Neuronal stem cell (in vitro differentiated cells): ENCODE measurements around the gene HGS.

Source experiments
- DNase-seq: peaks from one replicate; pipeline ENCODE4 v3.0.0-alpha.2; 2013; ENCODE audit warnings: low spot score
- H2AFZ ChIP-seq: one replicate; pipeline ENCODE4 v1.6.1; 2013; ENCODE audit warnings: mild to moderate bottlenecking, low read length, inconsistent platforms
- H2AK5ac ChIP-seq: 2 replicates; pipeline ENCODE4 v1.6.1; 2013; ENCODE audit warnings: low read depth, mild to moderate bottlenecking, inconsistent platforms, low read length, moderate library complexity, mixed read lengths
- H2BK120ac ChIP-seq: 2 replicates; pipeline ENCODE4 v1.6.1; 2013; ENCODE audit warnings: low read depth, mild to moderate bottlenecking, inconsistent platforms, low read length, moderate library complexity, mixed read lengths
- H2BK12ac ChIP-seq: one replicate; pipeline ENCODE4 v1.6.1; 2013; ENCODE audit warnings: low read length, inconsistent platforms
- H2BK15ac ChIP-seq: 2 replicates; pipeline ENCODE4 v1.6.1; 2013; ENCODE audit warnings: mild to moderate bottlenecking, low read length, inconsistent platforms, mixed read lengths
- H2BK5ac ChIP-seq: one replicate; pipeline ENCODE4 v1.6.1; 2013; ENCODE audit warnings: inconsistent platforms, mild to moderate bottlenecking, low read length, moderate library complexity
- H3K14ac ChIP-seq: one replicate; pipeline ENCODE4 v1.6.1; 2013; ENCODE audit warnings: low read length, inconsistent platforms
- H3K18ac ChIP-seq: 2 replicates; pipeline ENCODE4 v1.6.1; 2013; ENCODE audit warnings: low read length, inconsistent platforms
- H3K23ac ChIP-seq: 2 replicates; pipeline ENCODE4 v1.6.1; 2013; ENCODE audit warnings: low read depth, mild to moderate bottlenecking, mixed read lengths, low read length, inconsistent platforms; ENCODE audit not compliant: poor library complexity
- H3K27ac ChIP-seq: replicated peaks from 3 replicates; pipeline ENCODE4 v1.5.1; 2013; ENCODE audit warnings: low read length, inconsistent platforms
- H3K27me3 ChIP-seq, 3 experiments: 2 replicates each; pipeline ENCODE4 v1.6.1; 2013; ENCODE audit warnings: low read length in 3 of 3, mild to moderate bottlenecking in 2 of 3, inconsistent platforms in 1 of 3, low read depth in 1 of 3, mixed read lengths in 1 of 3, moderate library complexity in 1 of 3; ENCODE audit not compliant: control insufficient read depth in 3 of 3, insufficient read depth in 3 of 3
- H3K36me3 ChIP-seq, 2 donors: replicated peaks in 1 of 2; 2 replicates each; pipeline ENCODE4 v1.6.1; 2013; ENCODE audit warnings: low read length in 2 of 2; ENCODE audit not compliant: control insufficient read depth in 2 of 2, insufficient read depth in 2 of 2
- H3K4ac ChIP-seq: 2 replicates; pipeline ENCODE4 v1.6.1; 2013; ENCODE audit warnings: inconsistent platforms, mild to moderate bottlenecking, low read length, moderate library complexity
- H3K4me1 ChIP-seq, 2 donors: 1 replicate in 1 of 2; 2 replicates in 1 of 2; pipeline ENCODE4 v1.6.1; 2013; ENCODE audit warnings: low read length in 2 of 2, low read depth in 1 of 2; ENCODE audit not compliant: control insufficient read depth in 2 of 2, insufficient read depth in 1 of 2
- H3K4me2 ChIP-seq: one replicate; pipeline ENCODE4 v1.6.1; 2013; ENCODE audit warnings: mild to moderate bottlenecking, low read length, inconsistent platforms; ENCODE audit not compliant: insufficient read depth, poor library complexity, severe bottlenecking
- H3K4me3 ChIP-seq, 2 donors: 2 replicates each; pipeline ENCODE4 v1.5.1; 2013; ENCODE audit warnings: low read length in 2 of 2, mild to moderate bottlenecking in 2 of 2, inconsistent platforms in 1 of 2, moderate library complexity in 1 of 2
- H3K79me1 ChIP-seq: one replicate; pipeline ENCODE4 v1.6.1; 2013; ENCODE audit warnings: low read depth, mild to moderate bottlenecking, inconsistent platforms, low read length, moderate library complexity
- H3K9ac ChIP-seq: one replicate; pipeline ENCODE4 v1.6.1; 2013; ENCODE audit warnings: mild to moderate bottlenecking, low read depth, low read length, inconsistent platforms; ENCODE audit not compliant: poor library complexity
- H3K9me3 ChIP-seq, 2 donors: replicated peaks in 1 of 2; 2 replicates each; pipeline versions ENCODE3 to v1.6.1; 2013; ENCODE audit warnings: low read length in 2 of 2, mild to moderate bottlenecking in 2 of 2, inconsistent platforms in 1 of 2, low read depth in 1 of 2, mixed read lengths in 1 of 2, moderate library complexity in 1 of 2; ENCODE audit not compliant: control insufficient read depth in 2 of 2, insufficient read depth in 1 of 2
- H4K8ac ChIP-seq: one replicate; pipeline ENCODE4 v1.6.1; 2013; ENCODE audit warnings: low read depth, mild to moderate bottlenecking, inconsistent platforms, low read length, moderate library complexity
- H4K91ac ChIP-seq: one replicate; pipeline ENCODE4 v1.6.1; 2013; ENCODE audit warnings: low read length, low read depth, mild to moderate bottlenecking, inconsistent platforms; ENCODE audit not compliant: poor library complexity
- WGBS, 2 donors: extraction: QIAGEN DNeasy Blood & Tissue Kit; methylation state at CpG; one replicate each; pipeline ENCODE4 v1.1.7; 2013; ENCODE audit warnings: missing lambda C conversion rate in 2 of 2, mixed read lengths in 1 of 2; ENCODE audit not compliant: insufficient read length in 2 of 2, insufficient replicate concordance in 1 of 2; ENCODE audit errors: extremely low coverage in 2 of 2; 5-methylcytosine and 5-hydroxymethylcytosine counted together

Gene HGS

GRCh38 chr17:81647640-81648012, 36.2 kb upstream of the HGS start:
- no peak overlapping the region for H2BK12ac ChIP-seq
- peak overlapping the region in 1 of 2 donors; percentile 23 for H3K4me3 ChIP-seq
- H3K14ac ChIP-seq: peak overlapping the region; percentile 82
- no CpG with 5 or more reads among the region's 21 CpGs for WGBS, 2 donors
- peak overlapping the region; percentile 69 for H3K4me2 ChIP-seq
- H3K18ac ChIP-seq: peak overlapping the region; percentile 85
- no peak for DNase-seq
- H3K9me3 ChIP-seq: peaks cover 11 to 12% of the 10 kb centered on the region in 2 donors
- no peak overlapping the region for H4K8ac ChIP-seq
- no peak overlapping the region for H2BK5ac ChIP-seq
- H3K27ac ChIP-seq: no peak overlapping the region
- peak overlapping the region; percentile 15 for H3K9ac ChIP-seq
- H3K4ac ChIP-seq: no peak overlapping the region
- H2BK120ac ChIP-seq: peak overlapping the region; percentile 81
- peaks cover under 1 to 4% of the 10 kb centered on the region in 2 donors for H3K4me1 ChIP-seq
- H2BK15ac ChIP-seq: no peak overlapping the region
- H2AFZ ChIP-seq: peak overlapping the region; percentile 45
- H3K79me1 ChIP-seq: peaks cover 4% of the 10 kb centered on the region
- H3K27me3 ChIP-seq: peaks cover 14 to 30% (median 22%) of the 10 kb centered on the region in 3 experiments
- H3K36me3 ChIP-seq: peaks cover 0 to 3% of the 10 kb centered on the region in 2 donors
- no peak overlapping the region for H2AK5ac ChIP-seq
- no peak overlapping the region for H3K23ac ChIP-seq
- H4K91ac ChIP-seq: no peak overlapping the region

- Histone ChIP-seq H2BK120ac (peak overlapping the region; percentile 81), H3K4me1 (peaks cover 5 to 6% of the 10 kb centered on the region in 2 donors), H3K4me2 (peak overlapping the region; percentile 69), H2BK15ac (peak overlapping the region; percentile 85), H3K14ac (peak overlapping the region; percentile 82), H3K9ac (peak overlapping the region; percentile 15), H2BK12ac (no peak overlapping the region), H2AFZ (peak overlapping the region; percentile 45), H3K23ac (peak overlapping the region; percentile 43), H3K27me3 (peaks cover 14 to 30% (median 22%) of the 10 kb centered on the region in 3 experiments), H2BK5ac (no peak overlapping the region), H3K36me3 (peaks cover 0 to 3% of the 10 kb centered on the region in 2 donors), H4K91ac (no peak overlapping the region), H3K4ac (no peak overlapping the region), H4K8ac (peak overlapping the region; percentile 82), H3K18ac (peak overlapping the region; percentile 85), H3K9me3 (peaks cover 11 to 12% of the 10 kb centered on the region in 2 donors), H3K79me1 (peaks cover 4% of the 10 kb centered on the region), H3K27ac (no peak overlapping the region), H3K4me3 (peak overlapping the region in 1 of 2 donors; percentile 46), H2AK5ac (no peak overlapping the region)
- WGBS, 2 donors: no CpG with 5 or more reads among the region's 78 CpGs
- no peak for DNase-seq
These were observed 35.7 kb upstream of the HGS start for GRCh38 chr17:81648013-81648706.

- peak overlapping the region; percentile 85 for H2BK15ac ChIP-seq
- no peak overlapping the region for H2AFZ ChIP-seq
- peak overlapping the region; percentile 28 for H2AK5ac ChIP-seq
- H2BK120ac ChIP-seq: no peak overlapping the region
- no peak overlapping the region for H4K8ac ChIP-seq
- no peak overlapping the region for H3K14ac ChIP-seq
- peaks cover 7 to 9% of the 10 kb centered on the region in 2 donors for H3K4me1 ChIP-seq
- H3K79me1 ChIP-seq: peaks cover 4% of the 10 kb centered on the region
- no CpG with 5 or more reads among the region's 14 CpGs for WGBS, 2 donors
- no peak overlapping the region for H3K23ac ChIP-seq
- H2BK12ac ChIP-seq: no peak overlapping the region
- peaks cover 11 to 12% of the 10 kb centered on the region in 2 donors for H3K9me3 ChIP-seq
- H3K27me3 ChIP-seq: peaks cover 14 to 30% (median 22%) of the 10 kb centered on the region in 3 experiments
- peaks cover 0 to 3% of the 10 kb centered on the region in 2 donors for H3K36me3 ChIP-seq
- H3K4ac ChIP-seq: no peak overlapping the region
- H4K91ac ChIP-seq: no peak overlapping the region
- no peak for DNase-seq
- H3K9ac ChIP-seq: no peak overlapping the region
- no peak overlapping the region for H3K4me2 ChIP-seq
- no peak overlapping the region for H3K27ac ChIP-seq
- H3K18ac ChIP-seq: no peak overlapping the region
- no peak overlapping the region for H3K4me3 ChIP-seq
- H2BK5ac ChIP-seq: no peak overlapping the region
These were observed 35.1 kb upstream of the HGS start for GRCh38 chr17:81648707-81649085.

- Histone ChIP-seq H2AFZ (no peak overlapping the region), H3K79me1 (peaks cover 4% of the 10 kb centered on the region), H2BK120ac (no peak overlapping the region), H3K4me3 (no peak overlapping the region), H3K9ac (no peak overlapping the region), H3K27ac (no peak overlapping the region), H3K4ac (no peak overlapping the region), H3K23ac (peak overlapping the region; percentile 59), H4K91ac (no peak overlapping the region), H2AK5ac (peak overlapping the region; percentile 87), H3K27me3 (peaks cover 14 to 30% (median 22%) of the 10 kb centered on the region in 3 experiments), H2BK5ac (peak overlapping the region; percentile 7), H2BK12ac (no peak overlapping the region), H3K4me1 (peaks cover 7 to 9% of the 10 kb centered on the region in 2 donors), H3K18ac (no peak overlapping the region), H3K4me2 (no peak overlapping the region), H4K8ac (no peak overlapping the region), H3K14ac (no peak overlapping the region), H2BK15ac (no peak overlapping the region), H3K36me3 (no peaks in the 10 kb centered on the region), H3K9me3 (peaks cover 10 to 11% of the 10 kb centered on the region in 2 donors)
- DNase-seq: no peak
- no CpG with 5 or more reads among the region's 9 CpGs for WGBS, 2 donors
These were observed 32.9 kb upstream of the HGS start for GRCh38 chr17:81650951-81651350.
